Measurements from ENCODE around the gene RERE.
A peak's percentile ranks its signal among the peaks of the same experiment; 100 is the strongest.

GRCh38 chr1:8671306-8671917 lies 146.0 kb downstream of the RERE start:
- TF ChIP-seq CTCF (IDR thresholded peaks at IDR 0.05): peak; percentile 74 to 92 (median 86)
- no peak for TF ChIP-seq POLR2A (IDR thresholded peaks at IDR 0.05)

All from heart left ventricle (tissue), 13 donors.